Ishikawa (cell line): Measurements from ENCODE around the gene ZNF628.

Experiments used
- CEBPB ChIP-seq: IDR thresholded peaks from 2 replicates; pipeline ENCODE4 v1.6.1; 2012
- CREB1 ChIP-seq: IDR thresholded peaks from 2 replicates; pipeline ENCODE4 v1.6.1; 2012; ENCODE audit warnings: low read depth
- EGR1 ChIP-seq: IDR thresholded peaks from 2 replicates; pipeline ENCODE4 v1.6.1; 2012
- EP300 ChIP-seq: IDR thresholded peaks from 2 replicates; pipeline ENCODE4 v1.6.1; 2012; ENCODE audit warnings: borderline replicate concordance
- FOXM1 ChIP-seq: IDR thresholded peaks from 2 replicates; pipeline ENCODE4 v1.6.1; 2012; ENCODE audit warnings: low read depth, borderline replicate concordance
- MAX ChIP-seq: IDR thresholded peaks from 2 replicates; pipeline ENCODE4 v1.6.1; 2012
- NFIC ChIP-seq: IDR thresholded peaks from 2 replicates; pipeline ENCODE4 v1.6.1; 2012
- RAD21 ChIP-seq: IDR thresholded peaks from 2 replicates; pipeline ENCODE4 v1.6.1; 2012; ENCODE audit warnings: low read depth
- REST ChIP-seq: IDR thresholded peaks from 2 replicates; pipeline ENCODE4 v1.6.1; 2012; ENCODE audit warnings: low read depth, mild to moderate bottlenecking
- TAF1 ChIP-seq: IDR thresholded peaks from 2 replicates; pipeline ENCODE4 v1.6.1; 2012; ENCODE audit warnings: low read depth, mild to moderate bottlenecking
- TCF12 ChIP-seq: IDR thresholded peaks from 2 replicates; pipeline ENCODE4 v1.6.1; 2012; ENCODE audit warnings: low read depth
- TEAD4 ChIP-seq: IDR thresholded peaks from 2 replicates; pipeline ENCODE4 v1.6.1; 2012
- USF1 ChIP-seq: IDR thresholded peaks from 2 replicates; pipeline ENCODE4 v1.6.1; 2012
- YY1 ChIP-seq: IDR thresholded peaks from 2 replicates; pipeline ENCODE4 v1.6.1; 2012; ENCODE audit warnings: low read depth
- ZBTB7A ChIP-seq: IDR thresholded peaks from 2 replicates; pipeline ENCODE4 v1.6.1; 2012; ENCODE audit warnings: low read depth

Gene ZNF628

GRCh38 chr19:55526216-55527196 lies 50.1 kb downstream of the ZNF628 start:
- TF ChIP-seq USF1 = peak; percentile 23; the same call in 1 of the 2 replicates
- TF ChIP-seq ZBTB7A = peak; percentile 47; the same call in 1 of the 2 replicates
- TF ChIP-seq RAD21 = no peak
- TF ChIP-seq REST = no peak
- TF ChIP-seq CEBPB = peak; percentile 35; the same call in 1 of the 2 replicates
- peak; percentile 25; the same call in 1 of the 2 replicates for TF ChIP-seq EGR1
- peak; percentile 78 for TF ChIP-seq TEAD4
- TF ChIP-seq MAX = peak; percentile 98
- no peak for TF ChIP-seq YY1
- peak; percentile 90 for TF ChIP-seq TCF12
- no peak; the same call in 1 of the 2 replicates for TF ChIP-seq CREB1
- TF ChIP-seq NFIC = peak; percentile 97
- peak; percentile 75 for TF ChIP-seq EP300

- TF ChIP-seq FOXM1 (no peak), EGR1 (no peak), TAF1 (no peak), RAD21 (no peak), NFIC (no peak), TEAD4 (no peak), USF1 (no peak)
These were observed 51.0 kb downstream of the ZNF628 start for GRCh38 chr19:55527197-55528029.

GRCh38 chr19:55528030-55528803 lies 51.8 kb downstream of the ZNF628 start:
- TF ChIP-seq REST (no peak), TCF12 (no peak)

GRCh38 chr19:55529636-55530234 lies 53.3 kb downstream of the ZNF628 start:
- TF ChIP-seq CREB1 = no peak
- TF ChIP-seq FOXM1 = no peak
- TF ChIP-seq TEAD4 = no peak

GRCh38 chr19:55530996-55531395 lies 54.6 kb downstream of the ZNF628 start:
- TF ChIP-seq TAF1 = no peak
- no peak for TF ChIP-seq USF1
- no peak for TF ChIP-seq NFIC
- no peak for TF ChIP-seq EGR1
- no peak for TF ChIP-seq REST
- no peak for TF ChIP-seq FOXM1
- TF ChIP-seq EP300 = no peak
- no peak for TF ChIP-seq TEAD4
- no peak for TF ChIP-seq RAD21
- no peak for TF ChIP-seq YY1
- no peak for TF ChIP-seq ZBTB7A
- TF ChIP-seq CREB1 = no peak
